HG02943 (cell line): ENCODE measurements around the gene NINJ1.

ENCODE experiments used
- ATAC-seq: cut with Tn5 transposase; IDR thresholded peaks from one replicate; pipeline ENCODE4 v1.9.1; 2021; ENCODE audit warnings: mild to moderate bottlenecking, low read depth, moderate library complexity; ENCODE audit not compliant: unreplicated experiment

Gene NINJ1

GRCh38 chr9:93133681-93134014 is 403 bp downstream of the NINJ1 start:
- ATAC-seq, result peak; percentile 31

- no peak for ATAC-seq
Measured at GRCh38 chr9:93132946-93133680, 938 bp downstream of the NINJ1 start.

GRCh38 chr9:93132287-93132927 is 1.6 kb downstream of the NINJ1 start:
- no peak for ATAC-seq

- no peak for ATAC-seq
Measured at GRCh38 chr9:93131599-93132286, 2.3 kb downstream of the NINJ1 start.

GRCh38 chr9:93130861-93131481 is 3.1 kb downstream of the NINJ1 start:
- no peak for ATAC-seq

- ATAC-seq, result no peak
Measured at GRCh38 chr9:93129691-93130500, 4.2 kb downstream of the NINJ1 start.

- ATAC-seq, result no peak
Measured at GRCh38 chr9:93129286-93129685, 4.8 kb downstream of the NINJ1 start.

GRCh38 chr9:93128715-93129224 is 5.3 kb downstream of the NINJ1 start:
- ATAC-seq, result no peak

- ATAC-seq, result no peak
Measured at GRCh38 chr9:93128011-93128714, 5.9 kb downstream of the NINJ1 start.

GRCh38 chr9:93127395-93127911 is 6.6 kb downstream of the NINJ1 start:
- ATAC-seq, result no peak

GRCh38 chr9:93126825-93127368 is 7.2 kb downstream of the NINJ1 start:
- no peak for ATAC-seq

- ATAC-seq, result no peak
Measured at GRCh38 chr9:93126151-93126781, 7.8 kb downstream of the NINJ1 start.

- no peak for ATAC-seq
Measured at GRCh38 chr9:93125331-93125894, 8.6 kb downstream of the NINJ1 start.

GRCh38 chr9:93124793-93125192 is 9.3 kb downstream of the NINJ1 start:
- ATAC-seq, result no peak

GRCh38 chr9:93123561-93124283 is 10.3 kb downstream of the NINJ1 start:
- ATAC-seq, result no peak

- no peak for ATAC-seq
Measured at GRCh38 chr9:93122721-93123221, 11.3 kb downstream of the NINJ1 start.
